ENCODE measurements around the gene ATP6AP1. TPM values are rescaled to one million over a fixed set of nuclear protein-coding genes. Genes with fewer than 3 reads are reported as not detected.

The ATP6AP1 gene

Small RNAs within 50 kb of the gene (small RNA-seq; reads per million reads assigned to genes)
- gene MIR6858 (ENCODE audit: insufficient read depth) = 3.2 reads per million
- not detected for gene SNORA70 (ENCODE audit: insufficient read depth)

Measured in neuronal stem cell (in vitro differentiated cells).